Measurements from ENCODE around the gene FURIN. TPM values are rescaled to one million over a fixed set of nuclear protein-coding genes. Genes with fewer than 3 reads are reported as not detected.

FURIN gene
- total RNA-seq, 2 experiments from 2014 or later: 4.9 to 10.3 TPM

GRCh38 chr15:90871139-90871715 lies 2.8 kb downstream of the FURIN start:
- H3K4me3 ChIP-seq (ENCODE audit: low read depth, low read length, poor library complexity, severe bottlenecking): peak overlapping the region; percentile 78
- H3K4me1 ChIP-seq (ENCODE audit: insufficient read depth, low read length, poor library complexity, severe bottlenecking): peaks cover 36% of the 10 kb centered on the region
- ChIA-PET POLR2A (no interaction called here), CTCF (ENCODE audit: unreplicated experiment) (interaction anchor here (0.5 kb wide), 1 partner anchor 39 kb away, joined by 5 read pairs; no protein-coding TSS in a partner anchor)
- H3K9me3 ChIP-seq (ENCODE audit: low read length): no peaks in the 10 kb centered on the region
- BruUV-seq (replicated peaks): no TSS peak
- H3K36me3 ChIP-seq (ENCODE audit: insufficient read depth, low read length): no peaks in the 10 kb centered on the region
- H3K9me2 ChIP-seq (ENCODE audit: insufficient read depth, low read length): no peaks in the 10 kb centered on the region
- H2AFZ ChIP-seq (ENCODE audit: low read length): peak overlapping the region; percentile 80; the same call in 1 of the 2 replicates
- H3K79me2 ChIP-seq (ENCODE audit: insufficient read depth, low read depth, low read length): no peaks in the 10 kb centered on the region
- no peaks in the 10 kb centered on the region; the same call in 1 of the 2 replicates for H4K20me1 ChIP-seq (ENCODE audit: insufficient read depth, low read length)
- no peak overlapping the region for H3K27ac ChIP-seq (ENCODE audit: low read depth, low read length, poor library complexity, severe bottlenecking)
- TF ChIP-seq CTCF (conservative IDR thresholded peaks at IDR 0.05; ENCODE audit: low read length) (no peak), EZH2phosphoT487 (IDR thresholded peaks at IDR 0.05; ENCODE audit: borderline replicate concordance, low read depth, low read length) (no peak)
- peak overlapping the region; percentile 90 for H3K4me2 ChIP-seq (ENCODE audit: low read length)
- intact Hi-C loops (cut with micrococcal nuclease; ENCODE audit: unreplicated experiment): loop anchor here (2.0 to 5.0 kb wide), 2 partner anchors 64 to 84 kb away; partner anchors contain the start of gene UNC45A
- peak; percentile 50 for DNase-seq (ENCODE audit: low spot score)

GRCh38 chr15:90871716-90872485 lies 3.5 kb downstream of the FURIN start:
- Histone ChIP-seq H3K36me3 (ENCODE audit: insufficient read depth, low read length) (no peaks in the 10 kb centered on the region), H4K20me1 (ENCODE audit: insufficient read depth, low read length) (no peaks in the 10 kb centered on the region; the same call in 1 of the 2 replicates), H3K4me3 (ENCODE audit: low read depth, low read length, poor library complexity, severe bottlenecking) (peak overlapping the region; percentile 78), H3K79me2 (ENCODE audit: insufficient read depth, low read depth, low read length) (no peaks in the 10 kb centered on the region), H2AFZ (ENCODE audit: low read length) (peak overlapping the region; percentile 68; the same call in 1 of the 2 replicates), H3K9me2 (ENCODE audit: insufficient read depth, low read length) (no peaks in the 10 kb centered on the region), H3K4me2 (ENCODE audit: low read length) (peak overlapping the region; percentile 90), H3K9me3 (ENCODE audit: low read length) (no peaks in the 10 kb centered on the region), H3K27ac (ENCODE audit: low read depth, low read length, poor library complexity, severe bottlenecking) (no peak overlapping the region), H3K4me1 (ENCODE audit: insufficient read depth, low read length, poor library complexity, severe bottlenecking) (peaks cover 36% of the 10 kb centered on the region)
- ChIA-PET CTCF (ENCODE audit: unreplicated experiment) (interaction anchor here (0.5 kb wide), 1 partner anchor 40 kb away, joined by 5 read pairs; no protein-coding TSS in a partner anchor), POLR2A (no interaction called here)
- no TSS peak for BruUV-seq (replicated peaks)
- intact Hi-C loops (cut with micrococcal nuclease; ENCODE audit: unreplicated experiment): loop anchor here (1.0 to 5.0 kb wide), 3 partner anchors 54 to 85 kb away; partner anchors contain the start of gene UNC45A
- TF ChIP-seq CTCF (conservative IDR thresholded peaks at IDR 0.05; ENCODE audit: low read length): no peak
- TF ChIP-seq EZH2phosphoT487 (IDR thresholded peaks at IDR 0.05; ENCODE audit: borderline replicate concordance, low read depth, low read length): no peak
- DNase-seq (ENCODE audit: low spot score): no peak
